Lower leg skin (tissue), 4 donors: ENCODE measurements around the gene RAD51B. TPM values are rescaled to one million over a fixed set of nuclear protein-coding genes. Genes with fewer than 3 reads are reported as not detected.

ENCODE experiments used
- DNase-seq, 2 donors: peaks; one replicate each; pipeline ENCODE4 v3.0.0-alpha.2; 2019; ENCODE audit warnings: low spot score in 2 of 2
- H3K4me3 ChIP-seq: fragments of 200-600 bp; sonication (generic); 2 replicates; pipeline ENCODE4 v1.5.1; 2017; ENCODE audit warnings: mild to moderate bottlenecking, low read depth; ENCODE audit not compliant: poor library complexity, severe bottlenecking
- CTCF ChIP-seq, 3 donors: fragments of 450-650 bp; IDR thresholded peaks; one replicate each; pipeline ENCODE4 v1.5.1; 2016; ENCODE audit warnings: antibody characterized with exemption in 3 of 3, mild to moderate bottlenecking in 3 of 3, moderate library complexity in 2 of 3
- POLR2A ChIP-seq, 2 donors: fragments of 450-650 bp; IDR thresholded peaks; one replicate each; pipeline ENCODE4 v1.6.1; 2016 to 2017; ENCODE audit warnings: antibody characterized with exemption in 2 of 2, mild to moderate bottlenecking in 1 of 2, moderate library complexity in 1 of 2
- WGBS, 2 donors: methylation state at CpG; one replicate each; pipeline ENCODE4 v1.1.5; 2018; 5-methylcytosine and 5-hydroxymethylcytosine counted together
- intact Hi-C: fragments of 100-400 bp; cut with DNase I; formaldehyde crosslinking; loops from one replicate; pipeline ENCODE4 v1.15.0; 2023; ENCODE audit warnings: low total_unique reads
- total RNA-seq, 4 donors: library from RNA; depleted of rRNA; stranded (reverse); fragments of >200 nt; gene quantifications; one replicate each; pipeline ENCODE4 v1.1.0, GENCODE V29; 2016

The RAD51B gene
- total RNA-seq, 4 donors from 2014 or later = 6.1 to 27.2 (median 13.6) TPM

GRCh38 chr14:68733086-68733914, 913.7 kb downstream of the RAD51B start:
- WGBS, 2 donors = 80 to 83% methylated on average over 12 of the region's 12 CpGs
- TF ChIP-seq POLR2A (IDR thresholded peaks at IDR 0.05) (no peak), CTCF (IDR thresholded peaks at IDR 0.05) (no peak)
- peak in 1 of 2 donors; percentile 55 for DNase-seq
- intact Hi-C loops = no loop called here
- no peak overlapping the region for H3K4me3 ChIP-seq

- TF ChIP-seq CTCF (IDR thresholded peaks at IDR 0.05) = no peak
- no peak for TF ChIP-seq POLR2A (IDR thresholded peaks at IDR 0.05)
Measured at GRCh38 chr14:68734231-68734732, 914.7 kb downstream of the RAD51B start.

GRCh38 chr14:68735856-68736255, 916.3 kb downstream of the RAD51B start:
- TF ChIP-seq CTCF (IDR thresholded peaks at IDR 0.05) (no peak), POLR2A (IDR thresholded peaks at IDR 0.05) (no peak)
- intact Hi-C loops = no loop called here
- DNase-seq = no peak
- 60 to 67% methylated on average over 4 of the region's 4 CpGs for WGBS, 2 donors
- no peak overlapping the region for H3K4me3 ChIP-seq

More at GRCh38 chr14:68734231-68734732, 914.7 kb downstream of the RAD51B start:
- intact Hi-C loops = no loop called here
- no peak for DNase-seq
- H3K4me3 ChIP-seq = no peak overlapping the region
- 75 to 97% methylated on average over 6 of the region's 6 CpGs for WGBS, 2 donors

- WGBS, 2 donors = 56 to 60% methylated on average over 7 of the region's 7 CpGs
- TF ChIP-seq POLR2A (IDR thresholded peaks at IDR 0.05) (no peak), CTCF (IDR thresholded peaks at IDR 0.05) (no peak)
- no peak for DNase-seq
Measured at GRCh38 chr14:68736471-68736871, 916.9 kb downstream of the RAD51B start.

GRCh38 chr14:68737086-68737485, 917.5 kb downstream of the RAD51B start:
- 85 to 88% methylated on average over 1 of the region's 1 CpG for WGBS, 2 donors
- TF ChIP-seq CTCF (IDR thresholded peaks at IDR 0.05) (no peak), POLR2A (IDR thresholded peaks at IDR 0.05) (no peak)
- intact Hi-C loops = no loop called here
- H3K4me3 ChIP-seq = no peak overlapping the region
- DNase-seq = no peak

More at GRCh38 chr14:68736471-68736871, 916.9 kb downstream of the RAD51B start:
- H3K4me3 ChIP-seq = no peak overlapping the region
- intact Hi-C loops = no loop called here
